Tibial nerve (tissue), 4 donors: ENCODE measurements around the gene TMEM138. TPM values are rescaled to one million over a fixed set of nuclear protein-coding genes. Genes with fewer than 3 reads are reported as not detected.

Source experiments
- DNase-seq, 2 donors: peaks; one replicate each; pipeline ENCODE4 v3.0.0-alpha.2; 2019; ENCODE audit warnings: low spot score in 2 of 2
- H3K27ac ChIP-seq, 4 donors: fragments of 200-600 bp; sonication (generic) in 3 of 4; one replicate each; pipeline ENCODE4 v1.5.1; 2017 to 2019; ENCODE audit warnings: mild to moderate bottlenecking in 1 of 4
- H3K27me3 ChIP-seq, 2 donors: fragments of 200-600 bp; sonication (generic) in 1 of 2; one replicate each; pipeline versions ENCODE4 v1.5.1 to v1.6.0; 2017 to 2019
- H3K36me3 ChIP-seq, 3 donors: fragments of 200-600 bp; sonication (generic); one replicate each; pipeline ENCODE4 v1.5.1; 2018 to 2019
- H3K4me1 ChIP-seq, 4 donors: fragments of 200-600 bp; sonication (generic) in 3 of 4; one replicate each; pipeline ENCODE4 v1.5.1; 2017 to 2019
- H3K4me3 ChIP-seq, 4 donors: fragments of 200-600 bp; sonication (generic) in 3 of 4; one replicate each; pipeline ENCODE4 v1.5.1; 2017 to 2019; ENCODE audit warnings: mild to moderate bottlenecking in 1 of 4, moderate library complexity in 1 of 4
- H3K9me3 ChIP-seq, 4 donors: fragments of 200-600 bp; sonication (generic) in 3 of 4; one replicate each; pipeline ENCODE4 v1.5.1; 2017 to 2019
- EP300 ChIP-seq, 2 donors: sonication (generic); formaldehyde crosslinking; IDR thresholded peaks; one replicate each; pipeline ENCODE4 v1.6.1; 2017; ENCODE audit warnings: antibody characterized with exemption in 2 of 2, mild to moderate bottlenecking in 1 of 2
- POLR2A ChIP-seq, 2 donors: fragments of 450-650 bp; IDR thresholded peaks; one replicate each; pipeline ENCODE4 v1.6.1; 2017; ENCODE audit warnings: antibody characterized with exemption in 2 of 2, mild to moderate bottlenecking in 2 of 2, moderate library complexity in 2 of 2
- WGBS, 2 donors: methylation state at CpG; one replicate each; pipeline ENCODE4 v1.1.5; 2018; 5-methylcytosine and 5-hydroxymethylcytosine counted together
- total RNA-seq, 4 donors: library from RNA; depleted of rRNA; stranded (reverse); fragments of >200 nt; gene quantifications; one replicate each; pipeline ENCODE4 v1.1.0, GENCODE V29; 2016
- TF ChIP-seq, protein P1 (sequence below), 5 experiments: fragments of 200-600 bp in 3 of 5; fragments of 450-650 bp in 2 of 5; sonication (generic) in 3 of 5; IDR thresholded peaks; one replicate each; pipeline ENCODE4 v1.5.1; 2016 to 2019; ENCODE audit warnings: antibody characterized with exemption in 5 of 5, mild to moderate bottlenecking in 3 of 5, moderate library complexity in 2 of 5

Gene TMEM138
- total RNA-seq, 4 donors from 2014 or later: 20.5 to 31.4 (median 26.9) TPM

DNA sequence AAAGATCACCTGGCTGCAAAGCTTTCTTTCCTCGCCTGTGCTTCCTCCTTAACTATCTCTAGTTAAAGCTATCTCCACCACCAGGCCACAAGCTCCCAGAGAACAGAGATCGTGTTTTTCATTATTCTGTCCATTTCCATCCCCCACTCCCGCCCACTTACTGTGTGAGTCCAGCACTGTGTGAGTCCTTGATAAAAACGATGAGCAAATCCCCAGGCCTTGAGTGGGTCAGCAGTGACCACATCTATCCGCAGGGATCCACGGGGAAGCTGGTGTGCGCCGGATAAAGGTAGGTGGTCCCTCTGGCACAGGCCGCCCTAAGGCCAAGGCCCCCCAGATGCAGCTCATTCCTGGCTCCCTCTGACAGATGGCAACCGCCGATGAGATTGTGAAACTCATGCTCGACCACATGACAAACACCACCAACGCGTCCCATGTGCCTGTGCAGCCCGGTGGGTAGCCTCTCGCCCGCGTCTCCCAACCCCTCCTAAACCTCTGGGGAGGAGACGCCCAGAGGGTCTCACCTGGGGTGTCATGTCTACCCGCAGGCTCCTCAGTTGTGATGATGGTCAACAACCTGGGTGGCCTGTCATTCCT lies 19.9 kb upstream of the TMEM138 start:
- Histone ChIP-seq H3K27me3 (no peaks in the 10 kb centered on the region), H3K4me3 (no peak overlapping the region), H3K27ac (no peak overlapping the region), H3K36me3 (peaks cover 0 to 88% (median 0%) of the 10 kb centered on the region in 3 donors), H3K4me1 (peaks cover 0 to 4% (median 0%) of the 10 kb centered on the region in 4 donors), H3K9me3 (no peaks in the 10 kb centered on the region)
- TF ChIP-seq POLR2A (IDR thresholded peaks at IDR 0.05): no peak
- TF ChIP-seq EP300 (IDR thresholded peaks at IDR 0.05): no peak
- TF ChIP-seq, protein P1, sequence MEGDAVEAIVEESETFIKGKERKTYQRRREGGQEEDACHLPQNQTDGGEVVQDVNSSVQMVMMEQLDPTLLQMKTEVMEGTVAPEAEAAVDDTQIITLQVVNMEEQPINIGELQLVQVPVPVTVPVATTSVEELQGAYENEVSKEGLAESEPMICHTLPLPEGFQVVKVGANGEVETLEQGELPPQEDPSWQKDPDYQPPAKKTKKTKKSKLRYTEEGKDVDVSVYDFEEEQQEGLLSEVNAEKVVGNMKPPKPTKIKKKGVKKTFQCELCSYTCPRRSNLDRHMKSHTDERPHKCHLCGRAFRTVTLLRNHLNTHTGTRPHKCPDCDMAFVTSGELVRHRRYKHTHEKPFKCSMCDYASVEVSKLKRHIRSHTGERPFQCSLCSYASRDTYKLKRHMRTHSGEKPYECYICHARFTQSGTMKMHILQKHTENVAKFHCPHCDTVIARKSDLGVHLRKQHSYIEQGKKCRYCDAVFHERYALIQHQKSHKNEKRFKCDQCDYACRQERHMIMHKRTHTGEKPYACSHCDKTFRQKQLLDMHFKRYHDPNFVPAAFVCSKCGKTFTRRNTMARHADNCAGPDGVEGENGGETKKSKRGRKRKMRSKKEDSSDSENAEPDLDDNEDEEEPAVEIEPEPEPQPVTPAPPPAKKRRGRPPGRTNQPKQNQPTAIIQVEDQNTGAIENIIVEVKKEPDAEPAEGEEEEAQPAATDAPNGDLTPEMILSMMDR (IDR thresholded peaks at IDR 0.05): no peak
- WGBS, 2 donors: 83 to 84% methylated on average over 20 of the region's 20 CpGs
- DNase-seq: no peak

DNA sequence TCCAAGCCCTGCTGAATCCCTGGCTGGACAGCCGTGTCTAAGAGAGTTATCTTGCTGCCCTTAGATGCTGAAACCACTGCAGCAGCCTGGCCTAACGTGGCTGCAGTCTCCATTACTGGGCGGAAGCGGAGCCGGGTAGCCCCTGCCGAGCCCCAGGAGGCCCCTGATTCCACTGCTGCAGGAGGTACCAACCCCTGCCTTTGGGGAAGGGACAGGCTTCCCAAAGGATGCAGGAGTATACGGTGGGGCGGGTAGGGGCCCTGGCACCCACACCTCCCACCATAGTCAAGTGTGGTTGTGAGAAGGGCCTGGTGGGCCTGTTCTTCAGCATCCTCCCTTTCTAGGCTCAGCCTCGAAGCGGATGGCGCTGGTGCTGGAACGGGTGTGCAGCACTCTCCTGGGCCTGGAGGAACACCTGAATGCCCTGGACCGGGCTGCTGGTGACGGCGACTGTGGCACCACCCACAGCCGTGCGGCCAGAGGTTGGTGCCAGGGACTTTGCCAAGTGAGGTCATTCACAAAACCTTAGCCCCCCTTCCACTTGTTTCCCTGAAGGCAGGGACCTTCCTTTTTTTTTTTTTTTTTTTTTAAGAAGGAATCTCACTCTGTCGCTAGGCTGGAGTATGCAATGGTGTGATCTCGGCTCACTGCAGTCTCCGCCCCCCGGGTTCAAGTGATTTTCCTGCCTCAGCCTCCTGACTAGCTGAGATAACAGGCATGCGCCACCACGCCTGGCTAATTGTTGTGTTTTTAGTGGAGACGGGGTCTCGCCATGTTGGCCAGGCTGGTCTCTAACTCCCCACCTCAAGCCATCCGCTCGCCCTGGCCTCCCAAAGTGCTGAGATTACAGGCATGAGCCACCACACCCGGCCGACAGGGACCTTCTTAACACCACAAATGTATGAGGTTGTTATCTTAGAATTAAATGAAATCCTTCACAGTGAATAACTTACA lies 18.1 kb upstream of the TMEM138 start:
- Histone ChIP-seq H3K9me3 (no peaks in the 10 kb centered on the region), H3K36me3 (peaks cover 0 to 90% (median 0%) of the 10 kb centered on the region in 3 donors), H3K27ac (no peak overlapping the region), H3K4me1 (peaks cover 0 to 4% (median 0%) of the 10 kb centered on the region in 4 donors), H3K4me3 (no peak overlapping the region), H3K27me3 (no peaks in the 10 kb centered on the region)
- DNase-seq: no peak
- 88 to 92% methylated on average over 28 to 29 of the region's 29 CpGs for WGBS, 2 donors
- TF ChIP-seq, protein P1 (IDR thresholded peaks at IDR 0.05): no peak
- TF ChIP-seq POLR2A (IDR thresholded peaks at IDR 0.05) (no peak), EP300 (IDR thresholded peaks at IDR 0.05) (no peak)

GRCh38 chr11:61345170-61345610 lies 17.0 kb upstream of the TMEM138 start:
- TF ChIP-seq EP300 (IDR thresholded peaks at IDR 0.05) (no peak), POLR2A (IDR thresholded peaks at IDR 0.05) (no peak)
- TF ChIP-seq, protein P1 (IDR thresholded peaks at IDR 0.05): no peak
- Histone ChIP-seq H3K4me3 (no peak overlapping the region), H3K36me3 (peaks cover 0 to 91% (median 0%) of the 10 kb centered on the region in 3 donors), H3K4me1 (peaks cover 0 to 4% (median 0%) of the 10 kb centered on the region in 4 donors), H3K27ac (peak overlapping the region in 1 of 4 donors; percentile 29), H3K27me3 (no peaks in the 10 kb centered on the region), H3K9me3 (no peaks in the 10 kb centered on the region)
- DNase-seq: no peak
- 50 to 77% methylated on average over 2 to 4 of the region's 4 CpGs for WGBS, 2 donors

- Histone ChIP-seq H3K9me3 (no peaks in the 10 kb centered on the region), H3K27me3 (no peaks in the 10 kb centered on the region), H3K4me1 (peaks cover 0 to 4% (median 0%) of the 10 kb centered on the region in 4 donors), H3K4me3 (no peak overlapping the region), H3K36me3 (peaks cover 0 to 94% (median 0%) of the 10 kb centered on the region in 3 donors), H3K27ac (no peak overlapping the region)
- no peak for TF ChIP-seq POLR2A (IDR thresholded peaks at IDR 0.05)
- TF ChIP-seq, protein P1 (IDR thresholded peaks at IDR 0.05): no peak
- TF ChIP-seq EP300 (IDR thresholded peaks at IDR 0.05): no peak
- no peak for DNase-seq
- WGBS, 2 donors: 82 to 86% methylated on average over 11 to 14 of the region's 14 CpGs
Measured at GRCh38 chr11:61345954-61346843, 16.0 kb upstream of the TMEM138 start.
